HFFc6 (cell line): ENCODE measurements around the gene NIPBL. TPM values are rescaled to one million over a fixed set of nuclear protein-coding genes. Genes with fewer than 3 reads are reported as not detected.
"Not testable (repeated sequence)": the region's sequence is repeated elsewhere in the genome, so short reads cannot be mapped to it uniquely, and the experiment has no call there.

Source experiments
- DNase-seq: peaks from one replicate; pipeline ENCODE4 v3.0.0-alpha.2; 2018
- H3K27ac Mint-ChIP-seq: 2 replicates; pipeline ENCODE4 v1.8.0; 2020; ENCODE audit warnings: mild to moderate bottlenecking, mixed read lengths
- H3K27me3 Mint-ChIP-seq: 2 replicates; pipeline ENCODE4 v1.8.0; 2021; ENCODE audit warnings: mild to moderate bottlenecking, moderate library complexity, mixed read lengths; ENCODE audit not compliant: insufficient read depth
- H3K36me3 Mint-ChIP-seq: 2 replicates; pipeline ENCODE4 v1.8.0; 2021; ENCODE audit warnings: low read depth, mixed read lengths
- H3K4me1 Mint-ChIP-seq: 2 replicates; pipeline ENCODE4 v1.8.0; 2020; ENCODE audit warnings: low read depth, mixed read lengths
- H3K4me3 Mint-ChIP-seq: 2 replicates; pipeline ENCODE4 v1.8.0; 2020; ENCODE audit warnings: mild to moderate bottlenecking, moderate library complexity, mixed read lengths
- H3K9me3 Mint-ChIP-seq: 2 replicates; pipeline ENCODE4 v1.8.0; 2020; ENCODE audit warnings: mild to moderate bottlenecking, mixed read lengths
- total RNA-seq, 6 experiments: library from RNA; stranded (reverse); fragmentation: NEBNext Ultra II Directional; extraction: Animal tissue kit (Norgen Biotek cat#: 25700); gene quantifications; 2 replicates in 1 of 6; 3 replicates in 5 of 6; pipeline ENCODE4 v1.2.3, GENCODE V29; 2021
- TF ChIP-seq, protein P1 (sequence below): fragments of 200-600 bp; sonication (generic); IDR thresholded peaks from 2 replicates; pipeline ENCODE4 v1.5.0; 2021; ENCODE audit warnings: antibody characterized with exemption, mild to moderate bottlenecking

Gene NIPBL
- total RNA-seq, 6 experiments from 2014 or later: 31.6 to 35.7 (median 32.6) TPM

GRCh38 chr5:37080697-37081096 lies 204.1 kb downstream of the NIPBL start:
- TF ChIP-seq, protein P1, sequence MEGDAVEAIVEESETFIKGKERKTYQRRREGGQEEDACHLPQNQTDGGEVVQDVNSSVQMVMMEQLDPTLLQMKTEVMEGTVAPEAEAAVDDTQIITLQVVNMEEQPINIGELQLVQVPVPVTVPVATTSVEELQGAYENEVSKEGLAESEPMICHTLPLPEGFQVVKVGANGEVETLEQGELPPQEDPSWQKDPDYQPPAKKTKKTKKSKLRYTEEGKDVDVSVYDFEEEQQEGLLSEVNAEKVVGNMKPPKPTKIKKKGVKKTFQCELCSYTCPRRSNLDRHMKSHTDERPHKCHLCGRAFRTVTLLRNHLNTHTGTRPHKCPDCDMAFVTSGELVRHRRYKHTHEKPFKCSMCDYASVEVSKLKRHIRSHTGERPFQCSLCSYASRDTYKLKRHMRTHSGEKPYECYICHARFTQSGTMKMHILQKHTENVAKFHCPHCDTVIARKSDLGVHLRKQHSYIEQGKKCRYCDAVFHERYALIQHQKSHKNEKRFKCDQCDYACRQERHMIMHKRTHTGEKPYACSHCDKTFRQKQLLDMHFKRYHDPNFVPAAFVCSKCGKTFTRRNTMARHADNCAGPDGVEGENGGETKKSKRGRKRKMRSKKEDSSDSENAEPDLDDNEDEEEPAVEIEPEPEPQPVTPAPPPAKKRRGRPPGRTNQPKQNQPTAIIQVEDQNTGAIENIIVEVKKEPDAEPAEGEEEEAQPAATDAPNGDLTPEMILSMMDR: no peak
- DNase-seq: no peak
- H3K9me3 Mint-ChIP-seq: no peaks in the 10 kb centered on the region
- no peak overlapping the region for H3K27ac Mint-ChIP-seq
- H3K27me3 Mint-ChIP-seq: no peaks in the 10 kb centered on the region; the same call in none of the 2 replicates
- peaks cover 24% of the 10 kb centered on the region for H3K36me3 Mint-ChIP-seq
- peaks cover 8% of the 10 kb centered on the region; the same call in 1 of the 2 replicates for H3K4me1 Mint-ChIP-seq
- no peak overlapping the region for H3K4me3 Mint-ChIP-seq

DNA sequence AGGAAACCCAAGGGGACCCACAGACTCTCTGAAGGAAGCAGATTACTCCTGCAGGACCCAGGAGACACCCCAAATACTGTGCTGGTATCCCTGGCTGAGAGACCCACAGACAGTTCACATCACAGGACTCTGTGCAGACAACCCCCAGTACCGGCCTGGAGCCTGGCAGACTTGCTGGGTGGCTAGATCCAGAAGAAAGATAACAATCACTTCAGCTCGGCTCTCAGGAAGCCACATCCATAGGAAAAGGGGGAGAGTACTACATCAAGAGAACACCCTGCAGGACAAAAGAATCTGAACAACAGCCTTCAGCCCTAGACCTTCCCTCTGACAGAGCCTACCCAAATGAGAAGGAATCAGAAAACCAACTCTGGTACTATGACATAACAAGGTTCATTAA lies 206.4 kb downstream of the NIPBL start:
- Mint-ChIP-seq H3K36me3 (peaks cover 35% of the 10 kb centered on the region), H3K4me1 (peaks cover 20% of the 10 kb centered on the region)
- H3K9me3 Mint-ChIP-seq, DNase-seq, H3K4me3 Mint-ChIP-seq, H3K27ac Mint-ChIP-seq, H3K27me3 Mint-ChIP-seq: not testable (repeated sequence)

DNA sequence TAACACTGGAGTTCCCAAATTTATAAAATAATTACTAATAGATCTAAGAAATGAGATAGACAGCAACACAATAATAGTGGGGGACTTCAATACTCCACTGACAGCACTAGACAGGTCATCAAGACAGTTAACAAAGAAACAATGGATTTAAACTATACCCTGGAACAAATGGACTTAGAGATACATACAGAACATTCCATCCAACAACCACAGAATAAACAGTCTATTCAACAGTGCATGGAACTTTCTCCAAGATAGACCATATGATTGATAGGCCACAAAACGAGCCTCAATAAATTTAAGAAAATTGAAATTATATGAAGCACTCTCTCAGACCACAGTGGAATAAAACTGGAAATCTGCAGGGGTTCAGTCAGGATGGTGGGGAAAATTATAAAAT lies 209.5 kb downstream of the NIPBL start:
- H3K4me3 Mint-ChIP-seq, H3K27ac Mint-ChIP-seq, H3K9me3 Mint-ChIP-seq, H3K27me3 Mint-ChIP-seq, DNase-seq: not testable (repeated sequence)
- Mint-ChIP-seq H3K36me3 (peaks cover 32% of the 10 kb centered on the region), H3K4me1 (peaks cover 26% of the 10 kb centered on the region)

GRCh38 chr5:37086466-37087173 lies 210.1 kb downstream of the NIPBL start:
- Mint-ChIP-seq H3K36me3 (peaks cover 33% of the 10 kb centered on the region), H3K4me3 (peak overlapping the region; percentile 67; the same call in 1 of the 2 replicates), H3K4me1 (peaks cover 26% of the 10 kb centered on the region), H3K27ac (peak overlapping the region; percentile 58), H3K27me3 (no peaks in the 10 kb centered on the region; the same call in none of the 2 replicates), H3K9me3 (no peaks in the 10 kb centered on the region)
- TF ChIP-seq, protein P1: no peak
- DNase-seq: peak; percentile 23

DNA sequence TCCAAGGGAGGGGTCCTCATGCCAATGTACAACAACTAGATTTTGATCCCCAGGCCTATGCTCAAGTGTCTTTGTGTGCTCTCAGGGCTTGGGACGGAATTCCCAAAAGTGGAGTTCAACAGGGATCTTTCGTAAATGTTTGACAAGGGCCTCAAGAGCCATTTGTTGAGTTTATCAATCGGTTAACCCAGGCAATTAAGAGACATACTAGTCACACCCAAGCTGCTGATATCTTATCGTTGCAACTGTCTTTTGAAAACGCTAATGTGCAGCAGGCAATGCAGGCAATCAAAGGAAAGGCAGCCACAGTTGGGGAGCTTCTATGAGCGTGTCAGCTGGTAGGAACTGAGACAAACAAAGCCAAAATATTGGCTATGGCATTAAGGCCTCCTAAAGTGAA lies 211.4 kb downstream of the NIPBL start:
- Mint-ChIP-seq H3K27ac (no peak overlapping the region), H3K36me3 (peaks cover 33% of the 10 kb centered on the region), H3K4me3 (no peak overlapping the region), H3K4me1 (peaks cover 22% of the 10 kb centered on the region), H3K27me3 (no peaks in the 10 kb centered on the region; the same call in 1 of the 2 replicates), H3K9me3 (no peaks in the 10 kb centered on the region)
- no peak for DNase-seq
- TF ChIP-seq, protein P1: no peak

DNA sequence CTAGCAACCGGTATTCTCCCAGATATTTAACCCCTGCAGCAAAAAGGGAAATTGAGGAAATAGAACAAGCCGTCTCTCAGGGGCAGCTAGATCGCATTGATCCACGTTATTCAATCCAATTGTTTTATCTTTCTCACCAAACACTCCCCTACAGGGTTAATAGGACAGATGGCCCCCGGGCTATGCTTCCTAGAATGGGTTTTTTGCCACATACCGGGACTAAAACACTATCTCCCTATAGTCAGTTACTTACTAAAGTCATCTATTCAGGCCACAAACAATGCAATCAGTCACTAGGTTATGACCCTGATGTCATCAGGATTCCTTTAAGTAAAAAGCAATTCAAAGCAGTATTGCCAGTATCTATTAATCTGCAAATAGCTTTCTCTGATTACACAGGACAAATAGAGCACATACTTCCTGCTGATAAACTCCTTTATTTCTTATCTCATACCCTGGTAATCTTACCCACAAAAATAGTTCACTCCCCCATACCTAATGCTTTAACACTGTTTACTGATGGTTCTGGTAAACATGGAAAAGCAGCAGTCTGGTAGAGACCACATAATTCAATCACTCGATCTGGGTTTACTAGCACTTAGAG lies 213.7 kb downstream of the NIPBL start:
- no peak overlapping the region for H3K27ac Mint-ChIP-seq
- TF ChIP-seq, protein P1: no peak
- DNase-seq: no peak
- H3K27me3 Mint-ChIP-seq: no peaks in the 10 kb centered on the region
- peaks cover 38% of the 10 kb centered on the region for H3K36me3 Mint-ChIP-seq
- no peak overlapping the region for H3K4me3 Mint-ChIP-seq
- no peaks in the 10 kb centered on the region for H3K9me3 Mint-ChIP-seq
- H3K4me1 Mint-ChIP-seq: peaks cover 17% of the 10 kb centered on the region
